Amniotic epithelial cell (primary cell): ENCODE measurements around the gene UROD.

Source experiments
- DNase-seq: peaks from one replicate; pipeline ENCODE4 v3.0.0-alpha.2; 2010; ENCODE audit warnings: low read depth

The UROD gene

DNA sequence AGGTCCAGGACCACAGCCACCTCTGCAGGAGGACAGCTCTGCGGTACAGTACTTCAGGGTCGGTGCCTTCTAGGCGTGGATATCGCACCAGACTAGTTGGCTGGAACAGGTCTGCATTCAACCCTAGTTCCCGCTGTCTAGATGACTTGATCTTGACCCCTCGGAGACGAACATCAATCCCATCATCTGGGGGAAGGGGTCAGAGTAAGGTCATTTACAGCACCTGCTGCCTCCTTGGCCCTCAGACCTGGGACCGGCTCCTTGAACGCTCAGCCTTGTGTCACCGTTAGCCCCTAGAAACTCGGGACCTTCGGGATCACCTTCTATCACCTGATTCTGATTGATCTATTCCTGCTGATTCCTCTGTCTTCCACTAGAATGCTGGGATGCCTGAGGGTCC is 3.5 kb upstream of the UROD start:
- no peak for DNase-seq

GRCh38 chr1:45009296-45009865 is 2.7 kb upstream of the UROD start:
- DNase-seq = no peak

DNA sequence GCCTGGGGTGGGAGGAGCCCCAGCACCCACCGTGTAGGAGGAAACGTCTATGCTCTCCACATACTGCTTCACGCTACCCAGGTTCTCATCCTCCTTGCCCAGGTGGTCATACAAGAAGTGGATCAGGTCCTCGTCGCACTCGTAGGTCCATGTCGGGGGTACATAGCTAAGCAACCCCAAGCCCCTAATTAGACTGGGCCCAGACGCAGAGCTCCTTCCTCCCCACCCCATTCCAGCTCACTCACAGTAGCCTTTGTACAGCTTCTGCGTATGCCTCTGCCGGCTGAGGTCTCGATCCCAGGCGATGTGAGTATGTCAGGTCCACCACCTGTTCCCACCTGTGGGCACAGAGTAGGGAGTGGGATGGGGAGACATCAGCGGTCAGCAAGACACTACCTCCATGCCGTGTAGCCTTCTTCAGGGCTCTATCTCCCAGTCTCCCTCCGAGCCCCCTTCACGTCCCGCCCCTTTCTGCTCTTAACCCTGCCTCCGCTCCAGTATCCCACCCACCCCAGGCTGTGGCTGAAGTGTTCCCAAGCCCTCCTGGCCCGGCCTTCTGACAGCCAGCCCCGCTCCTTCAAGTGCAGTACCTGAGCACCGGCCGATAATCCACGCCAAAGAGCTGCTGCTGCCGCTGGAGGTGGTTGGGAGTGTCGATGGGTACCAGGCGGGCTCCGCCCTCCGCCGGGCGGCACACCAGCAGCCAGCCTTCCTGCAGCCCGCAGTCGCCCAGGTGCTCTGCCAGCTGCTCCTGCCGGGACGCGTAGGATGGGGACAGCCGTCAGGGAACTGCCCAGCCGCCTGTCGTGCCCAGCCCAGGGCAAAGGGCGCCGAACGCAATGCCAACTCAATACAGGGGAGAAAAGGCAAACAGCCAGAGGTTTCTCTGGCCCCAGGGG is 1.8 kb upstream of the UROD start:
- DNase-seq = no peak

DNA sequence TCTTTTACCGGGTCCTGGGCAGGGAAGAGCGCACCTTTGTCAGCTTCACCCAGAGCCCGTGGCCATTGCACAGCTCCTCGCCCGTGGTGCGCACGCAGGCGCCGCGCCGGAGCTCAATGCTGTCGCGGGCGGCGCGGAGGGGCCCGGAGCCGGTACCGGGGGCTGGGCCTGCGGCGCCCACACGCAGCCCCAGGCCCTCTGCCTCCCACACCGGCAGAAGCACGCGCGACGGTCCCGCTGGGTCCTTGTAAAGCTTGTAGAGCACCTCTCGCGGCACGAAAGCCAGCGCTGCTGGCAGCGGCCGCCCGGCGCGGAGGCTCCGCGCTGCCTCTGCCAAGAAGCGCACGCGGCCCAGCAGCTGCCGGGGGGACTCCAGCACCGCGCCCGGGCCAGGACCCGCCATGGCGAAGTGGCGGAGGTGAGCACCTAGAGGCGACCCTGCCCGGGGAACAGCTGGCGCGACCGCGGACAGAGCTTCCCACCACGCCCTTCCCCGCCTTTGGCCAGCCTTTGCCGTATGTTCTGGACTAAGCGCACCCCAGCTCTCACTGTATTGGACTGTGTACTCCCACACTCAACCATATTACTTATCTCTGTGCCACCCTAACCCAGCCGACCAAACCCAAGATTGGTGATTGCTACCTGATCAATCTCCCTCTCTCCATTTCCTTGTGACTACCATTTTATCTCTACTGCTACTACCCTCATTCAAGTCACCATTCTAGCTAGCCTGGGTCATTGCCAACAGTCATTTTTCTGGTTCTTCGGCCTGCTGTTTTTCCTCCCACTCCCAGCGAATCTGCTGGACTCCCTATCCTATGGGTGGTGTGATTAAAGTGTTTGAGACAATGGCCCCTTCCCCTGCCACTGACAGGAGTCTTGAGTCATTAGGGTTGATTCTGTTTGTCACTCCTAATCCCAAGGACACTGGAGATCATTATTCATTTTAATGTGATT is 921 bp upstream of the UROD start, which contains the start of gene HECTD3:
Gene HECTD3 (minus strand): TSS at position 470 of the 957 bp plus-strand sequence. CDS start 67 bp downstream, at position 403.
- peak; percentile 69 for DNase-seq

DNA sequence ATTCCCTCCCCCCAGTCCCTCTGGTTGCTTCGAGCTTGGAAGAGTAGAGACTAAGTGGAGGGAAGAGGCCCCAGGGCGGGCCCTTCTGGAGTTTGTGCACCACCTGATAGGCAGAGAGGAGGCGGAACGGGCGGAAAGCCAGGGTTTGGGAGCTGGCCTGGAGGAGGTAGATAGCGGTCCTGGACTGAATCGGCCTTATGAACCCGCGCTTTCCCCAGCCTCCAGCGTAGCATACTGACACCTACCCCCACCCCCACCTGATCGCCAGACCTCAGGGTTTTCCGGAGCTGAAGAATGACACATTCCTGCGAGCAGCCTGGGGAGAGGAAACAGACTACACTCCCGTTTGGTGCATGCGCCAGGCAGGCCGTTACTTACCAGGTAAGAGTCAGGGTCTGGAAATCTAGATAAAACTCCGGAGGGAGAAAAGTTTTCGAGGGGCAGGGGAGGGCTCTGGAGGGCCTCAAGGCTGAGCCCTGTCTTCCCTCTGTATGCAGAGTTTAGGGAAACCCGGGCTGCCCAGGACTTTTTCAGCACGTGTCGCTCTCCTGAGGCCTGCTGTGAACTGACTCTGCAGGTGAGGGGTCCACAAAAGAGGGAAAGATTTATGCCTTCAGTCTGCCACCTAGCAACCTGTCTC is 705 bp downstream of the UROD start:
- DNase-seq = peak; percentile 88

- DNase-seq = no peak
Observed at GRCh38 chr1:45013551-45014209, 1.6 kb downstream of the UROD start.

DNA sequence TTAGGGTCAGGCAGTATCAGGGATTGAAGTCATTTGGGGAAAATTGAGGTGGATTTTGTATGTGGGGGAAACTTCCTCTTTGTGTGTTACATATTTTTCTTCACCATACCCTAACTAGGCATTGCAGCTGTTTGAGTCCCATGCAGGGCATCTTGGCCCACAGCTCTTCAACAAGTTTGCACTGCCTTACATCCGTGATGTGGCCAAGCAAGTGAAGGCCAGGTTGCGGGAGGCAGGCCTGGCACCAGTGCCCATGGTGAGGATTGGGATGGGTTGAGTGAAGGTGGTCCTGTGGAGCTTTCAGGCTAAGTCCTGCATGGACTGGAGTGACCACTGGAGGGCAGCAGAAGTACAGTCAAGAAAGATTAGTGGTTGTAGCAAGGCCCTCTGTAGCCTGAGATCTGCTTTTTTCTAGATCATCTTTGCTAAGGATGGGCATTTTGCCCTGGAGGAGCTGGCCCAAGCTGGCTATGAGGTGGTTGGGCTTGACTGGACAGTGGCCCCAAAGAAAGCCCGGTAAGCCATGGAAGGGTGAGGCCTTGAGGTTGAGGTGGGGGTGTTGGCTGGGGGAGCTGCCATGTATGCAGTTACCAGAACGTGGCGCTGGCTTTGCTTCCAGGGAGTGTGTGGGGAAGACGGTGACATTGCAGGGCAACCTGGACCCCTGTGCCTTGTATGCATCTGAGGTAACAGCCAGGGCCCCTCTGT is 2.4 kb downstream of the UROD start:
- peak; percentile 77 for DNase-seq

DNA sequence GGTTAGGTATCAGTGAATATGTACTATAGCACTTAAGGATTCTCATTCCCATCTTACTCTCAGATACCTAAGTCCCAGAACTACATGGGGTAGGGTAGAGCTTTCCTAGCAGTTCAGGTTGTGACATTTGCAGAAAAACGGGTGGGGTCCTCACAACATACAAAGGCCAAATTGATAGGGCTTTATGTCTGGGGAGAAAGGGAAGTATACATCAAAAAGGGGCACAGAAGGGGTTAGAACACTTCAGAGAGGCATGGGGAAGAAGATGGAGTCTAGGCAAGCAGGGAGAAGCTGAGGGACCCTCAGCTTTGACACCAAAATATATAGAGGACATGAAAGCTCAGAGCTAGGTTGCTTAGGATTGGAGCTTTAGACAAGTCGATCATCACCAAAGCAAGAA is 3.6 kb downstream of the UROD start:
- DNase-seq = no peak

DNA sequence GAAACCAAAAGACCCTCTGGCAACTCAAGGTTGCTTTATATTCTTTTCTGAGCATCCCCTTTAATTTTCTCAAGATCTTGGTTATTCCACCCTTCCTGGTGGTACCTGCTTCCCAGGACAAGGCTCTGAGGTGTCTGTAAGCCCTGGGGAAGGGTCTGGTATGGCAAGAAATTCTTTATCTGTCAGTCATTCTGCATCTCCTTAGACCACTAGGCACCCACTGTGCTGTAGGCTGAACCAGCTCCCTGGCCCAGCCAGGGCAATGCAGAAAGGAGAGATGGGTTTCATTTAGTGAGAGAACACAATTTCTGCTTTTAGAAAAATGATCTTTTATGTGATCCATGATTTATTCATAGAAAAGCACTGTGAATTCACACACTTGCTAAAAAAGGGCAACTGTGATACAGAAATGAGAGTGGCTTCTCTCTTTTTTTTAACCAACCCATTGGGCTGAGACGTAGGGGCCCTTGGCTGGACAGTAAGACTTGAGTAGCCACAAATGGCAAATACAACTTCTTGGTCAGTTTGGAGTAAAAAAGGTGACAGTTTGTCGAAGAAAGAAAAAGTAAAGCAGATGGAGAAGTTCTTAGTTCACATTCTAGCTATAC is 4.1 kb downstream of the UROD start:
- no peak for DNase-seq

DNA sequence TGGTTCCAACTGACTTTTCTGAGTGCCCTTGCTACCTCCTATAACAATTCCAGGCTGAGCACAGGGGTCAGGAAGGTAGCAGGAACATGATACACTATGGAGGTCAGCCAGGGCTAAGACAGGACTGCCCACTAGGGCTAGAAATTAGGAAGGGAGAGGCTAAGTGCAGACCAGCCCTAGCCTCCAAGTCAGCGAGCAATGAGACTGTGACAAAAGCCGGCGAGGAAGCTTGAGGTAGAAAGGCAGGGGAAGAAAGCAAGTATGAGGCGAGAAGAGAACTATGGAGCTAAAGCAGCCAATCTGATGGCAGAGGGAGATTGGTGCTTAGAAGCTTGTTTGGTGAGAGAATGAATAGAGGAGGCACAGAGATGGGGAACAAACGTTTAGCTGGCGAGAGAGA is 4.7 kb downstream of the UROD start:
- no peak for DNase-seq

DNA sequence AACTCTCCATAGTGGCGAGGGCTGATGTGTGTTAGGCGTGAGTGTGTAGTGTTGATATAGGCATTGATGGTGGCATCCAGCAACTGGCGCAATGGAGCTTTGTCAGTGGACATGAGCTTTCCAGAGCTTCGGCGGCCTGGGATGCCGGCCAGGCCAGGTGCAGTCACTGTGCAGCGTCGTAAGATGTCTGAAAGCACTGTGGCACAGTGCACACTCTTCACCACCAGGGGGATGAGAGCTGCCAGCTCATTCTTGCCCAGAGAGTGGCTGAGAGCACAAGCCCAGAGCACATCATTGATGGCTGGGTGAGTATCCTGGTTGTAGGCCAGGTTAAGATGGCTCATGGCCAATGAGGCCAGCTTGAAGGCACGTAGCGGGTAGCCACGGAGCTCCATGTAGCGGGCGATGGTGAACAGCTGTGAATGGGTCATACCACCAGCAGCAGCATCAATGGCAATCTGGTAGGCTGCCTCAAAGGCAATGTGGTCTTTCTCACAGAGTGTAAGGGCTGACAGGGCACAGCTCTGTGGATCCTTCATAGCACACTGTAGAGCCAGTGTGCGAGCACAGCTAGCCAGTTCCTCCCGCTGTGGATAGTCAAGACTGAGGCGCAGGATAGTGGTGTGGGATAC is 6.7 kb downstream of the UROD start:
- DNase-seq = peak; percentile 51

GRCh38 chr1:45023663-45024062 is 11.6 kb downstream of the UROD start:
- DNase-seq = no peak

- DNase-seq = no peak
Observed at GRCh38 chr1:45026446-45026845, 14.4 kb downstream of the UROD start.

- DNase-seq = no peak
Observed at GRCh38 chr1:45032837-45033236, 20.8 kb downstream of the UROD start.

DNA sequence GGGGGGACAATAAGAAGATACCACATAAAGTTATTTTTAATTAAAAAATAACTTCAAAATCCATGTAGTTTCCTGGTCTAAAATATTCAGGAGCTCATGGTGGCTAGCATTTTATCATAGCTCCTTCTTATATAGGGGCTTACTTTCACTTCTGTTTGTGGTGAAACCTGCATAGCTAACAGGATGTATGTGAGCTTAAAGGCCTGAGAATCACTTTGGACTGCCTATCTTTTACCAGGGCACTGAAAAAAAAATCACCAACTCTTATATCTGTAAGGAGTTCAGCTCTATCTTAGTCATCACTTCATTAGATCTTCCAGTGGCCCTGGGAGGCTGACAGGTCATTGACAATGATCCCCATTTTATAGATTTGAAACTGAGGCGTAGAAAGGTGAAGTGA is 21.3 kb downstream of the UROD start:
- DNase-seq = no peak

DNA sequence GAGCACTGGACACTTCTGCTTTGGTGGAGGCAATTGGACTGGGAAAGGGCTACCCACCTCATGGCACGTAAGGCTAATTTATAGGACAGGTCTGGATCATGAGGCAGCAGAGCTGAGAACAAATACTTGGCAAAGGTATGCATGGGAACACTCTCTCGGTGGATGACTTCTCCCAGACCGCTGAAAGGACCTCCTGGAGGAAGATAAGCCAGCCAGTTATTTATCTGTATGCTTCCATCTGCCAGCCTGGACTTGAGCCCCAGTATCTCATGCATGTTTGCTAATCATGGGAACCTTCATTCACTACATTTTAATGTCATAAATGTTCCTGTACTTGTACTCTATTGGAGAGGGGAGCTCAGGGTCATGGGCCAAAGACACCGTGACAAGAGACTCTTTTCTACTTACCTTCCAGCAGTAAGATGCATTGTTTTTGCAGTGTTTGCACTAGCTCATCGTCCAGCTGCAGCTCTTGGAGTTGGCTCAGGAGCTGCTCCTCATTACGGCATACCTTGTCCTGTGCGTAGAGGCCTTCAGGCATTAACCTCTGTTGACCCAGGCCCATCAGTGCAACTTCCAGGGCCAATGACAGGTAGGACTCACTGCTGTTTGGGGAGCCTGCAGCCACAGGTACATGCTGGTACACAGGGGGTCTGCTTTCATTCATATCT is 23.7 kb downstream of the UROD start:
- DNase-seq = peak; percentile 75

DNA sequence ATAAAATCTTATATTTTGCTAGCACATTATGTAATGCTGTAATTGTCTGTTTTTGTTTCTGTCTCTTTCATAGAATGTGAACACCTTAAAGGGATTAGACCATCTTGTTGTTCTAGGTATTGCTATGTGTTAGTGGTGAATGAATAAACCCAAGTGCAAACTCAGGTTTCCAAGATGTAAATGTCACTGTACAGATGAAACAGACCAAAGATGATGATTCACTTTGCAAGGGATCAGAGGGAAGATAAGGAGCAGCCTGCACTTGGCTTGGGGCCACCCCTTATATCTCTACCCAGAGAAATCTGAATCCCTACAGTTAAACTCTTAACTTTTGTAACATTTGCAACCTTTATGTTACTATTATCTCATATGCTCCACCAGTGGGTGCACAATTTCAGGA is 25.4 kb downstream of the UROD start:
- DNase-seq = peak; percentile 83

- DNase-seq = no peak
Observed at GRCh38 chr1:45038240-45038639, 26.2 kb downstream of the UROD start.

DNA sequence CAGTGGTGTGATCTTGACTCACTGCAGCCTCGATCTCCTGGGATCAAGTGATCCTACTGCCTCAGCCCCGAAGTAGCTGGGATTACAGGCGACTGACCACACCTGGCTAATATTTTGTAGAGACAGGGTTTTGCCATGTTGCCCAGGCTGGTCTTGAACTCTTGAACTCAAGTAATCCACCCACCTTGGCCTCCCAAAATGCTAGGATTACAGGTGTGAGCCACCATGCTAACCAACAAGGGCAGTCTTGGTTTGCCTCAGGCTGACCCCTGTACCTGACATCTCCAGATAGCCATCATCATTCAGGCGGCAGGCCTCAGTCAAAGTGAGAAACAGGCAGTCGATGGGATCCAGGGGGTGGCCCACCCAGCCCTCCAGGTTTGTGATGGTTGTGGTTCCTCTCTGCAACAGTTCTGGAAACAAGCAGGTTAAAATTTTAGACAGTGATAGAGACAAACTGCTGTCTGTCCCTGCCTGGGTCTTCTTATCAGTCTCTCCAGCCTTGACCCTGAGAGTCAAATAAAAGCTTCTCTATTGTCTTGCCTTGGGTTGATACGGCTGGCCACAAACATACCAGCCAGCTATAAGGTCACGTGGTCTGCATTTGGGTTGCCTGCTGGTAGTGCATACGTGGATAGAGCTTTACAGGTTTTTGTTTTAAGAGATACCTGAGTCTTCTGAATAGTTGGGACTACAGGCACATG is 26.8 kb downstream of the UROD start:
- no peak for DNase-seq
